Measurements from ENCODE around the gene ASB18.
A peak's percentile ranks its signal among the peaks of the same experiment; 100 is the strongest.

Gene ASB18

DNA sequence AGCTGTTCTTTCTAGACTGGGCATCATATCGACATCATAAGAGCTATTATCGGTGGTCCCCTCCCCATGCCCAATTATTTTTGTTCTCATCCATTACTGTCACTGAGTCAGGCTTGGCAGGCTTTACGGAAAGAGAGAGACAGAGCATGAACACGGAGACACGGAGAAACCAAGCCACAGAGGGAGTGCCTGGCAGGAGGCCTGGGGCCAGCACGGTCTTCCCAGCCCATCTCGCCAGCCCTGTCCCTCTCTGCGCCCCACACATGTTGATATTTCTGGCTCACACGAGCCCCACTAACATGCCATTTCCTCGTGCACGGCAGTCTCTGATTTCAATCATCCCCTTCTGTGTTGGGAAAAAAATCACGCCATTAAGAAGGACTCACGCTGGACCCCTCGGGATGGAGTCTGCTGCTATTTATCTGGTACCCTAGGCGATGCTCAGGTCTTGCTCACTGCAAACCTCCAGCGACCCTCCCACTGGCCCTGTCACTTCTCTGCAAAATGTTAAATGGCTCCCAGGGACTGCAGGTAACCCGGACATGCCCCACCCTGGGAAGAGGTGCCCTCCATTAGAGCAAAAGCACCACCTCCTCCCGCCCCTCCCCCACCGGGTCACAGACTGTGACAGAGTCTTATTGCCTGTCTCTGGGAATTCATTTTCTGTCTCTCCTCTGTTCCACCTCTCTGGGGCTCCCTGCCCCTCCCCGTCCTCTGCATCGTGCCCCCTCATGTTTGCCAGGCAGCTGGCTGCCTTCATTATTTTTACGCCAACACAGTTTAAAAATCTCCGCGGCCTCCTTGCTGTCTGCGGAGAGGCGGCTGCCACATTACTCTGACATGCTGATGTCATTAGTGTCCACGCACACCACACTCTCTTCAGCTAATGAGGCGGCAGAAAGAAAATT, 55.9 kb downstream of the ASB18 start:
- no peak for DNase-seq

- DNase-seq: no peak
Measured at GRCh38 chr2:236207472-236207871, 56.7 kb downstream of the ASB18 start.

DNA sequence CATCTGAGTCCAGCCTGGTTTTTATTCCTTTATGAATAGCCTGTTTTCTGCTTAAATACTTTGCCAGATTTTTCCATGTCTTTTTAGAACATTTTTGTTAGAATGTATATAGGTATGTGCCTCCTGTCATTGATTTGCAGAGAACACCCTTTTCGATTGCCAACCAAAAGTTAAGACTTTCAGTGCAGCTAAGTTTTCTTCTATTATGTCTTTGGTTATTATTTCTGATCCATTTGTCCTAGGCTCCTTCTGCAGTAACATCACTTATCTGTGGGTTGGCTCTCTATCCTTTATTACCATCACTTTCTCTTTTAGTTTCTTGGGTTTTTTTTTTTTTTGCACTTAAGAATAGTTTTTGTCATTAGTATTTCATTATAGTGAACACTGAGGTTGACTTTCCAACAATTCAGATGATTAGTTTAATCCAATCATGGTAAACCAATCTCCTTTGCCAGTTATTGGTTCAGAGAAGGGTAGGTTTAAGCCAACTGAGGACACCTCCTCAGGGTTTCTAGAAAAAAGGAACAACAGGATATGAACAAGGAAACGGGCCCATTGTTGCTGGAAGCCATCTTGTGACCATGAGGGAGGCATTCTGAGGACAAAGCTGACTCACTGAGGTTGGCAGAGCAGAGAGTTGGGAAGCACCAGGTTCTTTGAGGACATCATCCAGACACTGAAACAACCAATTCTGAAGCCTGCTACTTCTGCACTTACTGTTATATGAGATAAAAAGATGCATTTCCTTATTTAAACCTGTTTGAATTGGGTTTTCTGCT, 58.1 kb downstream of the ASB18 start:
- DNase-seq: no peak

GRCh38 chr2:236204953-236205352, 59.3 kb downstream of the ASB18 start:
- no peak for DNase-seq

DNA sequence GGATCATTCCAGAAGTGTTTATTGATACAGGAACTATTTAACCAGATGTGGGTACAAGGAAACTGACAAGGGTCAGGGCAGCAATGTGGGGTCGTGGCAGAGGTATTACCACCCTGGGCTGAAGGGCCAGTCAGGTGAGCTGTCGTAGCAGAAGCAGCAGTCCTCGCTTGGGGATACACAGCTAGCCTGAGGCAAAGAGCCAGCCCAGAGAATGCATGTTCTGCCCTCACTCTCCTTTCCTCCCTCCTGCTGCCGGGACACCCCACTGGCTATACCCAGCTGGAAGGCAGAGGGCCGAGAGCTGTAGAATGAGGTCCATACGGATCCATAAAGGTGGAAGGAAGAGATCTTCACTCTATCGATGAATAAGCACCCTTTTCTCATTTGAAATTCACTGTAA, 63.8 kb downstream of the ASB18 start:
- DNase-seq: no peak

DNA sequence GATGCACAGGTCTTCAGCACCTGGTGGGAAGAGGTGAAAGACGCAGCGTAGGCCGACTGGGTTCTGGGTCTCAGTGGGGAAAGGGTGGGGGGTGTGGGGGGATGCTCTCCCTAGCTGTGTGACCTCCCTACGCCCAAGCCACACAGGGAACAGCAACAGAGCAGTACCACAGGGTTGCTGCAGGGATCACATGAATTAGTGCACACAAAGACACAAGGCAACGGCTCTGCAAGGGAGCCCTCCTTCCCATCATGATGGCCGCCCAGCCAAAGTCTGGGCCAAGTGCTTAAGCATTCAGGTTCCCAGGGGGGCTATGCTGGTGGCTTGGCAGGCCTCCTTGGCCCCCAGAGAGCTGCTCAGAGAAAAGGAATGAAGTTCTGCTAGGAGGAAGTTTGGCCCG, 67.8 kb downstream of the ASB18 start:
- no peak for DNase-seq

- DNase-seq: no peak
Measured at GRCh38 chr2:236195726-236196125, 68.5 kb downstream of the ASB18 start.

GRCh38 chr2:236194786-236195185, 69.4 kb downstream of the ASB18 start:
- no peak for DNase-seq

- DNase-seq: no peak
Measured at GRCh38 chr2:236193026-236193425, 71.2 kb downstream of the ASB18 start.

GRCh38 chr2:236190674-236191073, 73.5 kb downstream of the ASB18 start:
- no peak for DNase-seq

DNA sequence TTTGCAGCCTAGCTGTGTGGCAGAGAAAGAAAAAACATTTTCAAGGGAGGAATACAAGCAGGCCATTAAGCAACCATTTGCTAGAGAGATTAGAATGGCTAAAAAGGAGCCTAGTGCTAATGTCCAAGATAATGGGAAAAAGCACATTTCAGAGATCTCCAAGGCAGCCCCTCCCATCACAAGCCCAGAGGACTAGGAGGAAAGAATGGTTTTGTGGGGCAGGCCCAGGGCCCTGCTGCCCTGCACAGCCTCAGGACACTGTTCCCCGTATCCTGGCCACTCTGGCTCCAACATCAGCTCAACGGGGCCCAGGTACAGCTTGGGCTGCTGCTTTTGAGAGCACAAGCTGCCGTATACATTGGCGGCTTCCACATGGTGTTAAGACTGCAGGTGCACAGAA, 79.5 kb downstream of the ASB18 start:
- DNase-seq: no peak

GRCh38 chr2:236180831-236181453, 83.3 kb downstream of the ASB18 start:
- DNase-seq: peak; percentile 29

DNA sequence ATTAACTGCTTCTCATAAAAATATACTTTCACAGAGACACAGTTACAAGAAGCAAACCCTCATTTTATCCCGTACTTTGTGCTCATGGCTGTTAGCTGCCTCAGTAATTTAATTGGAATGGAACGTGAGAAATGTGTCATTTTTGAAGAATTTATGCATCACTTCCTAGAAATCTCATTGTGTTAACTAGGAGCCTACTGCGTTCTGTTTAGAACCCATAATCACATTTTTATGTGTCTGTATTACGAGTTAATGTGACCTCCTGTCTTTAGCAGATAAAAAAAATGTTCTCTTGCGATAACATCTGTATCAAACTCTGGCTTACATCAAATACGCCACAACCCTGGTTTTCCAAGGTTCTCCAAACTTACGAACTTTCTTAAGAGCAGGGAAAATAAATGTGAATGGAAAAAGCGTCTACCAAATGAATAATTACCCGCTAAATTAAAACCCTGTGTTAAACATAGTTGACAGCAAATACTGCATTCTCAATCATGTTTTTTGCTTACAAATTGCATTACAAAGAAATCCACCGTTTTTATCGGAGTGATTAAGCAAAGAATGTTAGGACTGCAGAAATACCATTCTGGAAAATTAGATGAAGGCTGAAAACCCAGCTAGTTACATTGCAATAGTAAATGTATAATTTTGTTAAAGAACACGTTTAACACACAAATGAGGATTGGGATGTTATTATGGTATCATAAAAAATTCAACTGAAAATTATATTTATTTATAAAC, 84.0 kb downstream of the ASB18 start:
- DNase-seq: no peak

DNA sequence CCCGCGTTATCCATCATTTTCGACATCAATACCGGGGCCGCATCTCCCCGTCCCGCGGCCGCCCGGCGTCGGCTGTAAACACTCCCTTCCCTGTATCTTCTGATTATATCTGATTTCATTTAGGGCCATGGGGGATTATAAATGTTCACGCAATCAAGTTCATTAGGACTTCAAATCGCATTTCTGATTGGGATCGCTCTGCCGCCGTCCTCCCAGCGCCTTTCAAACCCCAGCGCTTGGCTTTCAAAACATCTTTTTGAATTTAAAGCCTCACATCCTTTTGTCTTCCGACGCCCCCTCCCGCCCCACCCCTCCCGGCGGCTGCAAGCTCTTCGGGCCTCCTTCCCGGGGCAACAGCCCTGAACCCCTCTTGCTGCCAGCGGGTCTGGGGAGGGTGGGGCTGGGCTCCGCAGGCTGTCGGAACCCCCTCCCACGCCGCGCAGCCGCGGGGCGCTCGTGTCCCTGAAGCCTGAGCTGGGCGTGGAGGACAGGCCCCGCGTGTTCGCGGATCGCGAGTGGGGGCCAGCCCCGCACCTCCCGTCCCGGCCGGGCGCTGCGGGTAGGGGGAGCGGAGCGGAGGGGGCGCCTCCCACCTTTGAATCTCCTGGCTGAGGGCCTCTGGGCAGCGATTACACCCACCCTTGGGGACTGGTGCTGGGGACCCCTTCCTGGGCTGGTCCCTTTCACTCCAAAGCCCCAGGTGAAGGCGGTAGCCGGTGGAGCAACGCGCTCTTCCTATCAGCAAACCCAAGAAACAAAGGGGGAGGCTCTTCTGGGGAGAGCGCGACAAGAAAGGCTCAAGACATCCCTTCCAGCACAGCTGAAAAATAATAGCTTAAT, 84.8 kb downstream of the ASB18 start:
- no peak for DNase-seq

DNA sequence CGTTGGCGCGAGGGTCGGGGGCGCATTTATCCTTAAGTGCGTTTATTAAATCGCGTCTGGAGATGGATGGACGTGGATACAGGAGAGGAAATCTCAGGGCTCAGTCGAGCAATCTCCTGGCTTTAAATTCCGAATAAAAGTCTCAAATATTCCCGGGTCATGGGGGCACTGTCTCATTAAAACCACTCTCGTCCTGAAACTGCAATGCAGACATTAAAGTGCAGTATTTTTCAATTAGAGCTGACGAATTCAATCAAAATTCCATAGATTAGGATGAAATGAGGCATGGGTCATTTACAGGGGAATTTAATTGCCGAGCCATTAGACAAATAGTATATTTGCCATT, 85.3 kb downstream of the ASB18 start:
- DNase-seq: no peak

DNA sequence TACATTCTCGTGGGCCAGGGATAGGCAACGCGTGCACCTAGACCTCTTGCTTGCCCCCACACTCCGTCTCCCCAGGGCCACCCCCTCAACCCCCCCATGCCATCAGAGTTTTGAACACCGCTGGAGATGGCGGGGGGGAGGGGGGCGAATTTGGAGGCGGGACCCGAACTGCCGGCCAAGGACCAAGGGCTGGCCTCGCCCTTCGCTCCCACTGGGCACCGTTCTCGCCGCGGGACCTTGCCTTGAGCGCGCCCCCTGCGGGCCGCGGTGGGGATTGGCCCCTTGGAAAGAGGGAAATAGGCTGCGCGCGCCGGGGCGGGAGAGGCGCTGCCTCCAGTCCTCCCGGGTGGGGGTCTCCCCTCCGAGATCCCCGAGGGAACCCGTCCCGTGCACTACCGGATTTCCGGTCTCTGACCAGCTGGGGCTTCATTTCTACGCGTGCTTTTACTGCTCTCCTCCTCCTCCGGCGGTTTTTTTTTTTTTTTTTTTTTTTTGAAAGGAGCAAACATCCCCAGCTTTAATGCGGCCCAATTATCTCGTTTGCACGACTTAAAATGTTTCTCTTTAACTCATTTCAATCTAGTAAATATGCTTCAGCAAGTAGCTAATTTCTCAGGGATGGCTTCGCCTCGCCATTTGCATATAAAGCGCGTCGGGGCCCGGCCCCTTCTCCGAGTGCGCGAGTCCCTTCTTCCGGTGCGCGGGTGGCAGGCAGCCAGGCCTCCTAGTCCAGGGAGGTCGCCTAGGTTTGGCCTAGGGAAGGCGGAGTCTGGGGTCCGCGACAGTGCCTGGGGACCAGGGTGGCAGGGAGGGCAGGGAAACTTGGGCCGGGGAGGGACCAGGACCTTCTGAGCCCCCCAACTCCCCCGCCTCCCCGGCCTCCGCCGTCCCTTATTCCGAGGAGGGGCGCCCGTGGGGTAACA, 86.0 kb downstream of the ASB18 start:
- no peak for DNase-seq

- no peak for DNase-seq
Measured at GRCh38 chr2:236177604-236177966, 86.6 kb downstream of the ASB18 start.

GRCh38 chr2:236176951-236177350, 87.3 kb downstream of the ASB18 start:
- DNase-seq: no peak

GRCh38 chr2:236176417-236176816, 87.8 kb downstream of the ASB18 start:
- DNase-seq: no peak

GRCh38 chr2:236175548-236176150, 88.6 kb downstream of the ASB18 start:
- DNase-seq: no peak
